Parathyroid adenoma (tissue), 2 donors: ENCODE results near the gene ATXN2L.
A peak's percentile ranks its signal among the peaks of the same experiment; 100 is the strongest.
"Not testable (repeated sequence)": the region's sequence is repeated elsewhere in the genome, so short reads cannot be mapped to it uniquely, and the experiment has no call there.

Experiments used
- H2AFZ ChIP-seq: fragments of 300-600 bp; sonication (generic); one replicate; pipeline ENCODE4 v1.7.0; 2017; ENCODE audit warnings: antibody characterized with exemption, mild to moderate bottlenecking
- H3K27ac ChIP-seq: fragments of 300-600 bp; sonication (generic); one replicate; pipeline ENCODE4 v1.7.0; 2017
- H3K27me3 ChIP-seq: fragments of 300-600 bp; sonication (generic); one replicate; pipeline ENCODE4 v1.7.0; 2017; ENCODE audit warnings: low read length; ENCODE audit not compliant: control insufficient read depth, insufficient read depth
- H3K36me3 ChIP-seq: fragments of 300-600 bp; sonication (generic); one replicate; pipeline ENCODE4 v1.7.0; 2017; ENCODE audit warnings: low read length; ENCODE audit not compliant: control insufficient read depth, insufficient read depth
- H3K4me1 ChIP-seq: fragments of 300-600 bp; sonication (generic); one replicate; pipeline ENCODE4 v1.7.0; 2017; ENCODE audit warnings: control low read depth
- H3K4me2 ChIP-seq: fragments of 300-600 bp; sonication (generic); one replicate; pipeline ENCODE4 v1.7.0; 2017; ENCODE audit warnings: low read length
- H3K4me3 ChIP-seq: fragments of 300-600 bp; sonication (generic); one replicate; pipeline ENCODE4 v1.7.0; 2017; ENCODE audit warnings: low read depth, low read length
- H3K79me2 ChIP-seq: fragments of 300-600 bp; sonication (generic); one replicate; pipeline ENCODE4 v1.7.0; 2017; ENCODE audit warnings: control low read depth
- H3K9ac ChIP-seq: fragments of 300-600 bp; sonication (generic); one replicate; pipeline ENCODE4 v1.7.0; 2017; ENCODE audit warnings: mild to moderate bottlenecking
- H3K9me3 ChIP-seq: fragments of 300-600 bp; sonication (generic); one replicate; pipeline ENCODE4 v1.7.0; 2017; ENCODE audit warnings: low read length; ENCODE audit not compliant: control insufficient read depth
- CTCF ChIP-seq: fragments of 300-600 bp; sonication (generic); IDR thresholded peaks from one replicate; pipeline ENCODE4 v1.7.0; 2017; ENCODE audit warnings: antibody characterized with exemption, mild to moderate bottlenecking
- donor health status: primary hyperparathyroidism.

The ATXN2L gene

GRCh38 chr16:28820016-28820415 is 2.8 kb upstream of the ATXN2L start:
- Histone ChIP-seq H3K9ac (no peak overlapping the region), H3K4me3 (no peak overlapping the region)
- no peak for TF ChIP-seq CTCF

GRCh38 chr16:28820546-28820945 is 2.3 kb upstream of the ATXN2L start:
- not testable (repeated sequence) for H3K4me2 ChIP-seq, H3K9ac ChIP-seq, H2AFZ ChIP-seq, H3K36me3 ChIP-seq, H3K4me3 ChIP-seq, H3K27me3 ChIP-seq, H3K27ac ChIP-seq, H3K9me3 ChIP-seq
- peaks cover 10% of the 10 kb centered on the region for H3K4me1 ChIP-seq
- H3K79me2 ChIP-seq, result peaks cover 10% of the 10 kb centered on the region

More at GRCh38 chr16:28820016-28820415, 2.8 kb upstream of the ATXN2L start:
- no peak overlapping the region for H2AFZ ChIP-seq
- no peak overlapping the region for H3K27ac ChIP-seq
- H3K4me1 ChIP-seq, result peaks cover 6% of the 10 kb centered on the region
- H3K36me3 ChIP-seq, result no peaks in the 10 kb centered on the region
- no peak overlapping the region for H3K4me2 ChIP-seq
- no peaks in the 10 kb centered on the region for H3K9me3 ChIP-seq
- no peaks in the 10 kb centered on the region for H3K27me3 ChIP-seq
- peaks cover 6% of the 10 kb centered on the region for H3K79me2 ChIP-seq

DNA sequence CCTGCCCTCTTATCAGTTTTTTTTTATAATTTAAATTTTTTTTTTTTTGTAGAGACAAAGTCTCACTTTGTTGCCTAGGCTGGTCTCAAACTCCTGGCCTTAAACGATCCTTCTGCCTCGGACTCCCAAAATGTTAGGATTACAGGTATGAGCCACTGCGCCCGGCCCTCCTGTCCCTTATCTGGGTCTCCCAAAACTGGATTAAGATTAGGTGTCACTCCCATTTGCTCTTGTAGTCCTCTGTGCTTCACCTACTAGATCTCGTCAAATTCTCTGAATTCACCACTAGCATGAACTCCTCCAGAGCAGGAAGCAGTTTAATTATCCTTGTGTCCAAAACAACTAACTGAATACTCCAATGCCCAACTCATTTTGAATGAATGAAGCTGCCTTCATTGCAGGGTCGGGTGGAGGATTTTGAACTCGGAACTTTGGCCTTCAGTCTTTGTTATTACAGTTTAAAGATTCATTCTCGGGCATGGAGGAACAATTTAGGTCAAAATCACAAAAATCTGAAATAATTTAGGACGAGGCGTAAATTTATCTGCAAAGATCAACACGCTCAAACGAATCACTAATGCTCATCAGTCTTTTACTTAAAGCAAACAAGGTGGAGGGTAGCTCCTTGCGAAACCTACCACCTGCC is 802 bp upstream of the ATXN2L start:
- peaks cover 21% of the 10 kb centered on the region for H3K79me2 ChIP-seq
- no peaks in the 10 kb centered on the region for H3K27me3 ChIP-seq
- H3K27ac ChIP-seq, result peak overlapping the region; percentile 95
- H2AFZ ChIP-seq, result peak overlapping the region; percentile 92
- H3K4me1 ChIP-seq, result peaks cover 10% of the 10 kb centered on the region
- no peak for TF ChIP-seq CTCF
- peak overlapping the region; percentile 71 for H3K4me2 ChIP-seq
- H3K9ac ChIP-seq, result no peak overlapping the region
- H3K36me3 ChIP-seq, result no peaks in the 10 kb centered on the region
- H3K4me3 ChIP-seq, result peak overlapping the region; percentile 99
- no peaks in the 10 kb centered on the region for H3K9me3 ChIP-seq

DNA sequence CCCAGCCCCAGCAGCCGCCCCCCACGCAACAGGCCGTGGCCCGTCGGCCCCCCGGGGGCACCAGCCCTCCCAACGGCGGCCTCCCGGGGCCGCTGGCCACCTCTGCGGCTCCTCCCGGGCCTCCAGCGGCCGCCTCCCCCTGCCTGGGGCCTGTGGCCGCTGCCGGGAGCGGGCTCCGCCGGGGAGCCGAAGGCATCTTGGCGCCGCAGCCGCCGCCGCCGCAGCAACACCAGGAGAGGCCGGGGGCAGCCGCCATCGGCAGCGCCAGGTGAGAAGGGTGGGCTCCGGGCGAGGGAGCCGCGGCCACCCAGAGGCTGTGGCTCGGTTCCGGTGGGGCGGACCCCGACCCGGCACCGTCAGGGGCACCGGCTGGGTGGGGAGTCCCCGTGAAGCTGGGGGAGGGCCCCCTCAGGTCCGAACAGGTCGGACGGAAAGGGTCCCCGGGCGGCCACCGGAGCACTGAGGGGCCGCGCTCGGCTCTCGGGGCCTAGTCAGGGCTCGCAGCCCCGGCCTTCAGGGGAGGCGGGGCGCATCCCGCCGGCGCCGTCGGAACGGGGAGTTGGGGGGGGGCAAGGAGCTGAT is 583 bp downstream of the ATXN2L start:
- peaks cover 10% of the 10 kb centered on the region for H3K4me1 ChIP-seq
- peak overlapping the region; percentile 79 for H2AFZ ChIP-seq
- H3K79me2 ChIP-seq, result peaks cover 34% of the 10 kb centered on the region
- peak overlapping the region; percentile 99 for H3K4me3 ChIP-seq
- H3K36me3 ChIP-seq, result no peaks in the 10 kb centered on the region
- H3K9me3 ChIP-seq, result no peaks in the 10 kb centered on the region
- no peaks in the 10 kb centered on the region for H3K27me3 ChIP-seq
- TF ChIP-seq CTCF, result no peak
- peak overlapping the region; percentile 99 for H3K4me2 ChIP-seq
- peak overlapping the region; percentile 98 for H3K9ac ChIP-seq
- peak overlapping the region; percentile 95 for H3K27ac ChIP-seq

- H3K36me3 ChIP-seq, result no peaks in the 10 kb centered on the region
- H3K4me2 ChIP-seq, result peak overlapping the region; percentile 99
- H3K4me3 ChIP-seq, result peak overlapping the region; percentile 99
- H2AFZ ChIP-seq, result peak overlapping the region; percentile 79
- H3K9me3 ChIP-seq, result no peaks in the 10 kb centered on the region
- H3K4me1 ChIP-seq, result peaks cover 10% of the 10 kb centered on the region
- H3K9ac ChIP-seq, result peak overlapping the region; percentile 98
- peak overlapping the region; percentile 95 for H3K27ac ChIP-seq
- peak; percentile 16 for TF ChIP-seq CTCF
- H3K79me2 ChIP-seq, result peaks cover 35% of the 10 kb centered on the region
- H3K27me3 ChIP-seq, result no peaks in the 10 kb centered on the region
These were observed 1.3 kb downstream of the ATXN2L start for GRCh38 chr16:28823873-28824716.
